Ishikawa (cell line): Measurements from ENCODE around the gene SMO.

Experiments
- CEBPB ChIP-seq: IDR thresholded peaks from 2 replicates; pipeline ENCODE4 v1.6.1; 2012
- CREB1 ChIP-seq: IDR thresholded peaks from 2 replicates; pipeline ENCODE4 v1.6.1; 2012; ENCODE audit warnings: low read depth
- EGR1 ChIP-seq: IDR thresholded peaks from 2 replicates; pipeline ENCODE4 v1.6.1; 2012
- FOXM1 ChIP-seq: IDR thresholded peaks from 2 replicates; pipeline ENCODE4 v1.6.1; 2012; ENCODE audit warnings: low read depth, borderline replicate concordance
- MAX ChIP-seq: IDR thresholded peaks from 2 replicates; pipeline ENCODE4 v1.6.1; 2012
- RAD21 ChIP-seq: IDR thresholded peaks from 2 replicates; pipeline ENCODE4 v1.6.1; 2012; ENCODE audit warnings: low read depth
- REST ChIP-seq: IDR thresholded peaks from 2 replicates; pipeline ENCODE4 v1.6.1; 2012; ENCODE audit warnings: low read depth, mild to moderate bottlenecking
- TAF1 ChIP-seq: IDR thresholded peaks from 2 replicates; pipeline ENCODE4 v1.6.1; 2012; ENCODE audit warnings: low read depth, mild to moderate bottlenecking
- TEAD4 ChIP-seq: IDR thresholded peaks from 2 replicates; pipeline ENCODE4 v1.6.1; 2012
- YY1 ChIP-seq: IDR thresholded peaks from 2 replicates; pipeline ENCODE4 v1.6.1; 2012; ENCODE audit warnings: low read depth
- ZBTB7A ChIP-seq: IDR thresholded peaks from 2 replicates; pipeline ENCODE4 v1.6.1; 2012; ENCODE audit warnings: low read depth
- TF ChIP-seq, protein P1 (sequence below): IDR thresholded peaks from 2 replicates; pipeline ENCODE4 v1.6.1; 2012

SMO gene

GRCh38 chr7:129262324-129262723, 73.9 kb downstream of the SMO start:
- TF ChIP-seq, protein P1, sequence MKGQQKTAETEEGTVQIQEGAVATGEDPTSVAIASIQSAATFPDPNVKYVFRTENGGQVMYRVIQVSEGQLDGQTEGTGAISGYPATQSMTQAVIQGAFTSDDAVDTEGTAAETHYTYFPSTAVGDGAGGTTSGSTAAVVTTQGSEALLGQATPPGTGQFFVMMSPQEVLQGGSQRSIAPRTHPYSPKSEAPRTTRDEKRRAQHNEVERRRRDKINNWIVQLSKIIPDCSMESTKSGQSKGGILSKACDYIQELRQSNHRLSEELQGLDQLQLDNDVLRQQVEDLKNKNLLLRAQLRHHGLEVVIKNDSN = no peak
- no peak for TF ChIP-seq REST
- no peak for TF ChIP-seq TEAD4
- no peak for TF ChIP-seq CEBPB
- TF ChIP-seq FOXM1 = no peak
- no peak for TF ChIP-seq ZBTB7A
- no peak for TF ChIP-seq CREB1
- TF ChIP-seq RAD21 = no peak
- no peak for TF ChIP-seq EGR1
- TF ChIP-seq MAX = no peak
- TF ChIP-seq YY1 = no peak
- no peak for TF ChIP-seq TAF1
